Mesenchymal stem cell (in vitro differentiated cells and primary cell): ENCODE data around the gene SMPD3.
A peak's percentile ranks its signal among the peaks of the same experiment; 100 is the strongest.

Source experiments
- DNase-seq: peaks from one replicate; pipeline ENCODE4 v3.0.0-alpha.2; 2013
- H2AFZ ChIP-seq: one replicate; pipeline ENCODE4 v1.6.1; 2013; ENCODE audit warnings: low read depth, mild to moderate bottlenecking, control low read depth, inconsistent platforms, low read length, moderate library complexity
- H2AK5ac ChIP-seq: 2 replicates; pipeline ENCODE4 v1.6.1; 2013; ENCODE audit warnings: low read length, moderate library complexity, mild to moderate bottlenecking, inconsistent platforms; ENCODE audit not compliant: severe bottlenecking
- H2BK120ac ChIP-seq: one replicate; pipeline ENCODE4 v1.6.1; 2013; ENCODE audit warnings: low read depth, mild to moderate bottlenecking, inconsistent platforms, low read length, moderate library complexity
- H2BK12ac ChIP-seq, 2 experiments: one replicate each; pipeline ENCODE4 v1.6.1; 2013; ENCODE audit warnings: inconsistent platforms in 2 of 2, low read length in 2 of 2, mild to moderate bottlenecking in 2 of 2, moderate library complexity in 2 of 2, control low read depth in 1 of 2
- H2BK15ac ChIP-seq: one replicate; pipeline ENCODE4 v1.6.1; 2013; ENCODE audit warnings: mild to moderate bottlenecking, low read depth, inconsistent platforms; ENCODE audit not compliant: poor library complexity, severe bottlenecking
- H2BK5ac ChIP-seq: 2 replicates; pipeline ENCODE4 v1.6.1; 2013; ENCODE audit warnings: low read depth, mild to moderate bottlenecking, low read length, control low read depth, inconsistent platforms; ENCODE audit not compliant: poor library complexity, severe bottlenecking
- H3K14ac ChIP-seq, 2 experiments: one replicate each; pipeline ENCODE4 v1.6.1; 2013; ENCODE audit warnings: inconsistent platforms in 2 of 2, low read length in 2 of 2, control low read depth in 1 of 2, mild to moderate bottlenecking in 1 of 2, moderate library complexity in 1 of 2
- H3K18ac ChIP-seq, 2 experiments: one replicate each; pipeline ENCODE4 v1.6.1; 2013; ENCODE audit warnings: inconsistent platforms in 2 of 2, low read length in 2 of 2, control low read depth in 1 of 2, low read depth in 1 of 2, mild to moderate bottlenecking in 1 of 2
- H3K23ac ChIP-seq, 2 experiments: one replicate each; pipeline ENCODE4 v1.6.1; 2013; ENCODE audit warnings: inconsistent platforms in 2 of 2, low read length in 2 of 2, mild to moderate bottlenecking in 2 of 2, moderate library complexity in 2 of 2, control low read depth in 1 of 2
- H3K27ac ChIP-seq: 2 replicates; pipeline ENCODE4 v1.5.1; 2013; ENCODE audit warnings: mild to moderate bottlenecking, moderate library complexity, low read length, control low read depth, inconsistent platforms; ENCODE audit not compliant: poor library complexity, severe bottlenecking
- H3K27me3 ChIP-seq, 2 experiments: 2 replicates each; pipeline versions ENCODE4 v1.6.1 to v1.7.0; 2013; ENCODE audit warnings: low read length in 2 of 2, mild to moderate bottlenecking in 2 of 2, moderate library complexity in 2 of 2, control low read depth in 1 of 2, inconsistent platforms in 1 of 2; ENCODE audit not compliant: control insufficient read depth in 1 of 2, insufficient read depth in 1 of 2
- H3K36me3 ChIP-seq, 2 experiments: 2 replicates each; pipeline versions ENCODE4 v1.6.1 to v1.7.0; 2013; ENCODE audit warnings: low read length in 2 of 2, control low read depth in 1 of 2, inconsistent platforms in 1 of 2, low read depth in 1 of 2, mild to moderate bottlenecking in 1 of 2; ENCODE audit not compliant: insufficient read depth in 2 of 2, control insufficient read depth in 1 of 2
- H3K4ac ChIP-seq, 2 experiments: one replicate each; pipeline ENCODE4 v1.6.1; 2013; ENCODE audit warnings: inconsistent platforms in 2 of 2, low read length in 2 of 2, mild to moderate bottlenecking in 2 of 2, moderate library complexity in 2 of 2, control low read depth in 1 of 2, low read depth in 1 of 2
- H3K4me1 ChIP-seq: 2 replicates; pipeline ENCODE4 v1.6.1; 2013; ENCODE audit warnings: low read depth, low read length, control low read depth; ENCODE audit not compliant: control insufficient read depth, insufficient read depth
- H3K4me2 ChIP-seq: 2 replicates; pipeline ENCODE4 v1.6.1; 2013; ENCODE audit warnings: low read length, mild to moderate bottlenecking, inconsistent platforms; ENCODE audit not compliant: poor library complexity, severe bottlenecking
- H3K4me3 ChIP-seq, 2 experiments: 2 replicates each; pipeline versions ENCODE4 v1.5.1 to v1.7.0; 2013; ENCODE audit warnings: low read length in 2 of 2, mild to moderate bottlenecking in 2 of 2, control low read depth in 1 of 2, low read depth in 1 of 2; ENCODE audit not compliant: insufficient read depth in 1 of 2
- H3K79me1 ChIP-seq: replicated peaks from 2 replicates; pipeline ENCODE4 v1.6.1; 2013; ENCODE audit warnings: mild to moderate bottlenecking, control low read depth, low read length, inconsistent platforms; ENCODE audit not compliant: poor library complexity, severe bottlenecking
- H3K9ac ChIP-seq: 2 replicates; pipeline ENCODE4 v1.7.0; 2013; ENCODE audit warnings: mild to moderate bottlenecking, low read length, moderate library complexity
- H3K9me3 ChIP-seq: 2 replicates; pipeline ENCODE4 v1.7.0; 2013; ENCODE audit warnings: mild to moderate bottlenecking, low read length; ENCODE audit not compliant: control insufficient read depth
- H4K8ac ChIP-seq: one replicate; pipeline ENCODE4 v1.6.1; 2013; ENCODE audit warnings: inconsistent platforms, mild to moderate bottlenecking, low read length, moderate library complexity
- H4K91ac ChIP-seq: one replicate; pipeline ENCODE4 v1.6.1; 2013; ENCODE audit warnings: mild to moderate bottlenecking, low read length, inconsistent platforms
- WGBS: methylation state at CpG from one replicate; pipeline ENCODE4 v1.1.7; 2013; ENCODE audit warnings: mixed read lengths; 5-methylcytosine and 5-hydroxymethylcytosine counted together

SMPD3 gene

DNA sequence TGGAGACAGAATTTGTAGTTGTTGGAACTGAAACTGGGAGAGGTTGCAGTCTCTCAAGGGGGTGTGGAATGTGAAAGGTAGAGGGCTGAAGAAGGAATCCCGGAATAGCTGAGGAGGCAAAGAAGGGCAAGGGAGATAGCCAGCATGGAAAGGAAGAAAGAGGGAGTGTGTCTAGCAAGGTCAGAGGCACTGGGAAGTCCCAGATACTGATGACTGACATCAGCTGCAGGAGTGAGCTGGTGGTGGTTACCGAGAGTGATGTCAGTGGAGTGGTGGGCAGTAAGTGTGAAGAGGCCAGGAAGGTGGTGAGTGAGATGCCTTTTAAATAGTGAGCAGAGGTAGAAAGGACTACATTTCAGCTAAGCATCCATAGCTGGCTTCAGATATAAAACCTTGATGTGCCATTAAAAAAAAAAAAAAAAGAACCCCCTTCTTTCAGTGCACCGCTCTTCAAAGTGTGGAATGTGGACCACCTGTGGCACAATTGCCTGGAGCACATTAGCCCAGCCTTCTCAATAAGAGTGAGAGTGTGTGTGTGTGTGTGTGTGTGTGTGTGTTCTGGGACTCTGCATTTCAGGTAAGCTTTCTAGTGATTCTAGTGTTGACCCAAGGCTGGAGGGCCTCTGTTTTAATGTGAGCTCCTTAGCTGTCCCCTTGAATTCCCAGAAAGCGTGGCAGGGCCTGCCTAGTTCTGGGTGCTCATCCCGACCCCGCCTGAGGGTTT, 129.0 kb downstream of the SMPD3 start:
- Histone ChIP-seq H3K14ac (no peak overlapping the region), H4K8ac (no peak overlapping the region), H2AFZ (no peak overlapping the region), H3K9ac (no peak overlapping the region), H2BK5ac (no peak overlapping the region), H3K9me3 (no peaks in the 10 kb centered on the region), H3K27me3 (no peaks in the 10 kb centered on the region), H2BK15ac (no peak overlapping the region), H4K91ac (no peak overlapping the region), H3K27ac (no peak overlapping the region), H2BK12ac (no peak overlapping the region), H3K36me3 (peaks cover 32 to 73% of the 10 kb centered on the region in 2 experiments), H3K4me2 (no peak overlapping the region), H3K4me3 (no peak overlapping the region), H2AK5ac (no peak overlapping the region), H3K18ac (no peak overlapping the region), H3K23ac (no peak overlapping the region), H3K4me1 (peaks cover 3% of the 10 kb centered on the region), H3K4ac (no peak overlapping the region), H3K79me1 (peaks cover 23% of the 10 kb centered on the region), H2BK120ac (no peak overlapping the region)
- DNase-seq, result no peak
- WGBS, result 98% methylated on average over 6 of the region's 6 CpGs

- Histone ChIP-seq H2AK5ac (no peak overlapping the region), H3K4me3 (no peak overlapping the region), H2AFZ (no peak overlapping the region), H3K27ac (no peak overlapping the region), H2BK5ac (no peak overlapping the region), H2BK12ac (no peak overlapping the region), H3K9me3 (no peaks in the 10 kb centered on the region), H3K4ac (no peak overlapping the region), H4K8ac (no peak overlapping the region), H3K14ac (no peak overlapping the region), H3K9ac (no peak overlapping the region), H3K4me1 (peaks cover 9% of the 10 kb centered on the region), H3K18ac (no peak overlapping the region), H2BK120ac (no peak overlapping the region), H2BK15ac (no peak overlapping the region), H3K4me2 (no peak overlapping the region), H3K36me3 (peaks cover 8 to 40% of the 10 kb centered on the region in 2 experiments), H3K27me3 (no peaks in the 10 kb centered on the region), H3K79me1 (peaks cover 15% of the 10 kb centered on the region), H4K91ac (no peak overlapping the region), H3K23ac (no peak overlapping the region)
- DNase-seq, result no peak
- WGBS, result 84% methylated on average over 4 of the region's 4 CpGs
Observed at GRCh38 chr16:68313116-68313515, 135.2 kb downstream of the SMPD3 start.

- Histone ChIP-seq H3K9me3 (no peaks in the 10 kb centered on the region), H3K14ac (peak within 1 kb of the TSS in 1 of 2 experiments; percentile 79), H3K23ac (peak within 1 kb of the TSS in 1 of 2 experiments; percentile 90), H4K8ac (peak within 1 kb of the TSS; percentile 47), H2BK15ac (peak within 1 kb of the TSS; percentile 4), H2BK5ac (no peak within 1 kb of the TSS), H3K4me3 (peak within 1 kb of the TSS; percentile 92 to 100), H2BK12ac (peak within 1 kb of the TSS in 1 of 2 experiments; percentile 43), H2AK5ac (no peak within 1 kb of the TSS), H3K4me1 (peaks cover 9% of the 10 kb centered on the region), H3K27me3 (no peaks in the 10 kb centered on the region), H3K27ac (peak within 1 kb of the TSS; percentile 82), H4K91ac (peak within 1 kb of the TSS; percentile 84), H3K18ac (peak within 1 kb of the TSS; percentile 40 to 95), H2AFZ (peak within 1 kb of the TSS; percentile 84), H3K36me3 (peaks cover 9 to 43% of the 10 kb centered on the region in 2 experiments), H3K4ac (peak within 1 kb of the TSS; percentile 10 to 62), H3K9ac (peak within 1 kb of the TSS; percentile 98), H2BK120ac (no peak within 1 kb of the TSS), H3K4me2 (peak within 1 kb of the TSS; percentile 75), H3K79me1 (peaks cover 17% of the 10 kb centered on the region)
- WGBS, result 1% methylated on average over 57 of the region's 62 CpGs
- DNase-seq, result peak; percentile 94
Observed at GRCh38 chr16:68310774-68311511, 137.4 kb downstream of the SMPD3 start, which contains the start of the genes PRMT7 and SLC7A6OS. Gene PRMT7 (plus strand): TSS chr16:68311019. CDS start chr16:68315980, 4,961 bp downstream. Gene SLC7A6OS (minus strand): TSS chr16:68310946. CDS start chr16:68310926, 20 bp downstream.

- Histone ChIP-seq H2BK5ac (no peak overlapping the region), H3K4me1 (peaks cover 9% of the 10 kb centered on the region), H4K8ac (peak overlapping the region; percentile 20), H2BK120ac (no peak overlapping the region), H4K91ac (peak overlapping the region; percentile 84), H3K4me3 (peak overlapping the region; percentile 92 to 100), H3K9me3 (no peaks in the 10 kb centered on the region), H3K18ac (peak overlapping the region; percentile 10 to 90), H2AK5ac (no peak overlapping the region), H2BK12ac (no peak overlapping the region), H3K4ac (peak overlapping the region; percentile 10 to 62), H3K27ac (peak overlapping the region; percentile 82), H3K79me1 (peaks cover 15% of the 10 kb centered on the region), H3K27me3 (no peaks in the 10 kb centered on the region), H3K9ac (peak overlapping the region; percentile 98), H2BK15ac (peak overlapping the region; percentile 4), H3K23ac (peak overlapping the region in 1 of 2 experiments; percentile 90), H2AFZ (peak overlapping the region; percentile 84), H3K4me2 (peak overlapping the region; percentile 75), H3K36me3 (peaks cover 9 to 43% of the 10 kb centered on the region in 2 experiments), H3K14ac (peak overlapping the region in 1 of 2 experiments; percentile 37)
- under 1% methylated on average over 20 of the region's 29 CpGs for WGBS
- no peak for DNase-seq
Observed at GRCh38 chr16:68310437-68310773, 137.9 kb downstream of the SMPD3 start.
